Neural crest cell (in vitro differentiated cells): ENCODE results near the gene PCYOX1L. TPM values are rescaled to one million over a fixed set of nuclear protein-coding genes. Genes with fewer than 3 reads are reported as not detected.

ENCODE experiments used
- DNase-seq: peaks from one replicate; pipeline ENCODE4 v3.0.0; 2021; ENCODE audit warnings: low read depth, mixed read lengths, low spot score
- H3K27ac Mint-ChIP-seq: one replicate; pipeline ENCODE4 v1.8.0; 2021; ENCODE audit warnings: mild to moderate bottlenecking, mixed read lengths; ENCODE audit not compliant: unreplicated experiment
- H3K27me3 Mint-ChIP-seq: 2 replicates; pipeline ENCODE4 v1.8.0; 2021; ENCODE audit warnings: low read depth, mild to moderate bottlenecking, mixed read lengths
- H3K36me3 Mint-ChIP-seq: 2 replicates; pipeline ENCODE4 v1.8.0; 2021; ENCODE audit warnings: low read depth, mild to moderate bottlenecking, mixed read lengths
- H3K4me1 Mint-ChIP-seq: 2 replicates; pipeline ENCODE4 v1.8.0; 2021; ENCODE audit warnings: mixed read lengths
- H3K4me3 Mint-ChIP-seq: one replicate; pipeline ENCODE4 v1.8.0; 2021; ENCODE audit warnings: mild to moderate bottlenecking, mixed read lengths
- H3K9me3 Mint-ChIP-seq: 2 replicates; pipeline ENCODE4 v1.8.0; 2021; ENCODE audit warnings: mixed read lengths
- CTCF ChIP-seq: fragments of 200-600 bp; sonication (generic); conservative IDR thresholded peaks from 2 replicates; pipeline ENCODE4 v1.5.0; 2021; ENCODE audit warnings: antibody characterized with exemption, mild to moderate bottlenecking
- long read RNA-seq: library from polyadenylated mRNA; unstranded; transcript quantifications from one replicate; pipeline ENCODE4 v2.0.0, GENCODE V29; 2020
- total RNA-seq: library from RNA; stranded (reverse); gene quantifications from 2 replicates; pipeline ENCODE4 v1.2.1, GENCODE V29; 2021

The PCYOX1L gene
- total RNA-seq: 22.0 and 22.9 TPM in 2 replicates
- long read RNA-seq, transcript PCYOX1L-201 (6 exons, 2,546 nt): major isoform, 12 of 19 reads
- long read RNA-seq, partial matches to known transcripts: 1 of 19 reads
- long read RNA-seq, other reads (novel, unspliced or antisense): 4 of 19 reads

- peak within 1 kb of the TSS; percentile 95 for H3K4me3 Mint-ChIP-seq
- H3K4me1 Mint-ChIP-seq: peaks cover 20% of the 10 kb centered on the region
- no peaks in the 10 kb centered on the region for H3K27me3 Mint-ChIP-seq
- no peak for TF ChIP-seq CTCF
- peak; percentile 83 for DNase-seq
- peak within 1 kb of the TSS; percentile 53 for H3K27ac Mint-ChIP-seq
- H3K9me3 Mint-ChIP-seq: no peaks in the 10 kb centered on the region
- H3K36me3 Mint-ChIP-seq: peaks cover 9% of the 10 kb centered on the region
These were observed at the start of gene PCYOX1L for GRCh38 chr5:149357370-149358293. PCYOX1L (plus strand) TSS chr5:149358046; CDS start chr5:149358069, 23 bp downstream.

- Mint-ChIP-seq H3K27me3 (no peaks in the 10 kb centered on the region), H3K4me3 (no peak overlapping the region), H3K27ac (no peak overlapping the region), H3K4me1 (no peaks in the 10 kb centered on the region), H3K9me3 (no peaks in the 10 kb centered on the region), H3K36me3 (no peaks in the 10 kb centered on the region)
- TF ChIP-seq CTCF: no peak
- DNase-seq: no peak
These were observed 48.5 kb upstream of the PCYOX1L start for GRCh38 chr5:149309354-149309753.

DNA sequence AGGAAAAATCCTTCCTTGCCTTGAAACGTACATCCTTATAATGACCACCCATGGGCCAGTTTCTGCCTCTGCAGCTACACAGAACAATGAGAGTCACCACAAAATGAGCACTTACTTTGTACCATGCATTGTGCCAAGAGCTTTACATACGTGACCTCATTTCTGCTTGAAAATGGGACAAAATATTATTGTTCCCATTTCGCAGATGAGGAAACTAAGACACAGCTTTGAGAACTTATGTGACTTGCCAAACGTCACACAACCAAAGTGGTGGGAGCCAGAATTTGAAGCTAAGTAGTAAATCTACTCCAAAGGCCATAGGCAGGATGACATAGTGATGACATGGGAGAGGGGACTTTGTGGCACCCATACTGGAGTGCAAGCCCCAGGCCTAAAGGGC is 47.4 kb upstream of the PCYOX1L start:
- no peaks in the 10 kb centered on the region for H3K9me3 Mint-ChIP-seq
- H3K4me1 Mint-ChIP-seq: no peaks in the 10 kb centered on the region
- no peak for TF ChIP-seq CTCF
- no peak overlapping the region for H3K4me3 Mint-ChIP-seq
- H3K27ac Mint-ChIP-seq: no peak overlapping the region
- no peaks in the 10 kb centered on the region for H3K27me3 Mint-ChIP-seq
- H3K36me3 Mint-ChIP-seq: no peaks in the 10 kb centered on the region
- no peak for DNase-seq

DNA sequence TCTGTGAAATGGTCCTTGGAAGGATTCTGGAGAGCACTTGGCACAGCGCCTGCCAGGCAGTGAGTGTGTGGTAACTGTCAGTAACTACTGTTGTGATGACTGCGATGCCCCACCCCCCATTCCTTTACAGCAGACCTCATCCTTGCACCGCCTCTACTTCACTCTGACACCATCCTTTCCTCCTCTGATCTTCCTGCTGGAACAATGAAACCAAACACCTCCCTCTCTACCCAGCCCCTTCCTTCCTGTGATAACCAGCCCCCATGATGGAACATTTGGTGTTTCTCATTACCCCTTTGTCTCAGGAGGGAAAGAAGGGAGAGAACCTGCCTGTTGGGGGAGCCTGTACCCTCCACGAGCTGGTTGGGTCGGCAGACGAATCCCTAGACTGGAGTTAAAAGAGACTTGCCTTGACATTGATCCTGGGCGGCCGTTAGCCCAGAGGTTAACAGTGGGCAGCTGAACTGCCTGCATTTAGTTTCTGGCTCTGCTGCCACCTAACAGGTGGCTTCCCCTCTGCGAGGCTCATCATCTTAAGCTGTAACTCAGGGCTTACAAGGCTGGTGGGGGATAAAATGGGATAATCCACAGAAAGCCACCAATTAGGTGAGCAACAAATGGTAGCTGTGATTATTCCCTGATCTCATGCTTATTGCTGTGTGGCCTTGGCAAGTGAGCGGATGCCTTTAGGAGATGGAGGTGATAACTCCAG is 46.7 kb upstream of the PCYOX1L start:
- Mint-ChIP-seq H3K4me1 (no peaks in the 10 kb centered on the region), H3K27me3 (no peaks in the 10 kb centered on the region), H3K36me3 (no peaks in the 10 kb centered on the region), H3K4me3 (no peak overlapping the region), H3K9me3 (no peaks in the 10 kb centered on the region), H3K27ac (peak overlapping the region; percentile 81)
- TF ChIP-seq CTCF: no peak
- no peak for DNase-seq

- Mint-ChIP-seq H3K9me3 (no peaks in the 10 kb centered on the region), H3K27me3 (no peaks in the 10 kb centered on the region), H3K4me3 (no peak overlapping the region), H3K27ac (peak overlapping the region; percentile 48), H3K36me3 (no peaks in the 10 kb centered on the region), H3K4me1 (no peaks in the 10 kb centered on the region)
- TF ChIP-seq CTCF: no peak
- no peak for DNase-seq
These were observed 44.5 kb upstream of the PCYOX1L start for GRCh38 chr5:149313151-149313841.
